ENCODE results near the gene POM121L2.

DNA sequence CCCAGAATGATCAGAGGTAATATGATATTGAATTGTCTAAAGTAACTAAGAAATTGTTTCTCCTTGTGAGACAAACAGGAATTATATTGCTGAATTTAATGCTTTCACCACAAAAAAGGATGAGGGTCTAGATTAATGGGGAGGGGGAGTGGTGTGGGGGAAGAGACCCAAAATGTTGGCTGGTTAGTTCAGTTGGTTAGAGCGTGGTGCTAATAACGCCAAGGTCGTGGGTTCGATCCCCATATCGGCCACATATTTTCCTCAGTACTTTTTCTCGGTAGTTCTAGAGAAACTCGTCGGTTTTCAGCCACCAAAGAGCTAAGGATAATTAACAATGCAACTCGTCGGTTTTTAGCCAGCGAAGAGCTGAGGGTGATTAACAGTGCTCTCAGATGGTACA, 38.3 kb downstream of the POM121L2 start:
- no peak for TF ChIP-seq POLR2A (IDR thresholded peaks at IDR 0.05; ENCODE audit: low read length)
- TF ChIP-seq GATA1 (IDR thresholded peaks at IDR 0.05; ENCODE audit: low read depth, low read length) = no peak
